Fibroblast of villous mesenchyme (primary cell): ENCODE results near the gene POLR1G. TPM values are rescaled to one million over a fixed set of nuclear protein-coding genes. Genes with fewer than 3 reads are reported as not detected.
A peak's percentile ranks its signal among the peaks of the same experiment; 100 is the strongest.

ENCODE experiments used
- DNase-seq: peaks from one replicate; pipeline ENCODE4 v3.0.0-alpha.2; 2010; ENCODE audit warnings: low read depth
- H3K4me3 ChIP-seq: 2 replicates; pipeline ENCODE4 v1.5.1; 2011; ENCODE audit warnings: low read depth, mild to moderate bottlenecking, low read length
- CTCF ChIP-seq: IDR thresholded peaks from 2 replicates; pipeline ENCODE4 v1.5.1; 2012; ENCODE audit warnings: low read depth, mild to moderate bottlenecking, low read length; ENCODE audit not compliant: insufficient read depth
- total RNA-seq: library from RNA; depleted of rRNA; stranded (reverse); fragments of >200 nt; gene quantifications from 2 replicates; pipeline ENCODE4 v1.2.3, GENCODE V29; 2012

POLR1G gene
- total RNA-seq, 1 donor: 13.4 TPM

- H3K4me3 ChIP-seq: no peak overlapping the region
- no peak for TF ChIP-seq CTCF
- no peak for DNase-seq
These were observed 42.5 kb upstream of the POLR1G start for GRCh38 chr19:45363861-45364459.

GRCh38 chr19:45364696-45365095 lies 41.7 kb upstream of the POLR1G start:
- DNase-seq: no peak
- no peak overlapping the region for H3K4me3 ChIP-seq
- no peak for TF ChIP-seq CTCF

GRCh38 chr19:45368127-45368526 lies 38.3 kb upstream of the POLR1G start:
- TF ChIP-seq CTCF: no peak
- DNase-seq: no peak
- H3K4me3 ChIP-seq: no peak overlapping the region

GRCh38 chr19:45368737-45369340 lies 37.6 kb upstream of the POLR1G start:
- no peak for TF ChIP-seq CTCF
- H3K4me3 ChIP-seq: no peak overlapping the region
- DNase-seq: no peak

- TF ChIP-seq CTCF: no peak
- H3K4me3 ChIP-seq: peak within 1 kb of the TSS; percentile 86
- peak; percentile 99 for DNase-seq
These were observed 35.8 kb upstream of the POLR1G start, which contains the start of gene ERCC2 for GRCh38 chr19:45370410-45371204. TSS of gene ERCC2 (minus strand) at chr19:45370573. CDS start at chr19:45370540, 33 bp downstream.

GRCh38 chr19:45376045-45376724 lies 30.3 kb upstream of the POLR1G start:
- no peak for TF ChIP-seq CTCF
- DNase-seq: peak; percentile 84
- H3K4me3 ChIP-seq: no peak overlapping the region
